Activated naive CD4-positive, alpha-beta T cell (primary cell): ENCODE results near the gene CACNA2D3.
"Not testable (repeated sequence)": the region's sequence is repeated elsewhere in the genome, so short reads cannot be mapped to it uniquely, and the experiment has no call there.

ENCODE experiments used
- DNase-seq, 4 experiments: peaks; one replicate each; lab custom pipeline; 2025; lab: John Stamatoyannopoulos, UW

The CACNA2D3 gene

GRCh38 chr3:54464554-54464953 is 342.2 kb downstream of the CACNA2D3 start:
- DNase-seq = not testable (repeated sequence)

- no peak for DNase-seq
Measured at GRCh38 chr3:54476891-54477290, 354.5 kb downstream of the CACNA2D3 start.

- no peak for DNase-seq
Measured at GRCh38 chr3:54481606-54482365, 359.4 kb downstream of the CACNA2D3 start.

- DNase-seq = no peak
Measured at GRCh38 chr3:54484334-54484733, 362.0 kb downstream of the CACNA2D3 start.

- DNase-seq = no peak
Measured at GRCh38 chr3:54486317-54486716, 364.0 kb downstream of the CACNA2D3 start.

- no peak for DNase-seq
Measured at GRCh38 chr3:54488297-54488696, 365.9 kb downstream of the CACNA2D3 start.

GRCh38 chr3:54494209-54494608 is 371.9 kb downstream of the CACNA2D3 start:
- no peak for DNase-seq

GRCh38 chr3:54506603-54507002 is 384.3 kb downstream of the CACNA2D3 start:
- no peak for DNase-seq

GRCh38 chr3:54507876-54508460 is 385.6 kb downstream of the CACNA2D3 start:
- no peak for DNase-seq

GRCh38 chr3:54510506-54510905 is 388.2 kb downstream of the CACNA2D3 start:
- no peak for DNase-seq

- DNase-seq = no peak
Measured at GRCh38 chr3:54511766-54512365, 389.5 kb downstream of the CACNA2D3 start.

- DNase-seq = no peak
Measured at GRCh38 chr3:54514006-54514405, 391.7 kb downstream of the CACNA2D3 start.

- DNase-seq = no peak
Measured at GRCh38 chr3:54514416-54514815, 392.1 kb downstream of the CACNA2D3 start.

- DNase-seq = no peak
Measured at GRCh38 chr3:54515441-54516213, 393.3 kb downstream of the CACNA2D3 start.

GRCh38 chr3:54517424-54517823 is 395.1 kb downstream of the CACNA2D3 start:
- DNase-seq = no peak

- no peak for DNase-seq
Measured at GRCh38 chr3:54518011-54518675, 395.8 kb downstream of the CACNA2D3 start.

- DNase-seq = no peak
Measured at GRCh38 chr3:54519493-54519892, 397.1 kb downstream of the CACNA2D3 start.

GRCh38 chr3:54520060-54520459 is 397.7 kb downstream of the CACNA2D3 start:
- DNase-seq = no peak

- DNase-seq = no peak
Measured at GRCh38 chr3:54527521-54527920, 405.2 kb downstream of the CACNA2D3 start.

- DNase-seq = no peak
Measured at GRCh38 chr3:54527953-54528352, 405.6 kb downstream of the CACNA2D3 start.

GRCh38 chr3:54528668-54529067 is 406.3 kb downstream of the CACNA2D3 start:
- no peak for DNase-seq

- no peak for DNase-seq
Measured at GRCh38 chr3:54530091-54530490, 407.7 kb downstream of the CACNA2D3 start.
